Bronchial epithelial cell (primary cell): ENCODE results near the gene SGCD. TPM values are rescaled to one million over a fixed set of nuclear protein-coding genes. Genes with fewer than 3 reads are reported as not detected.

Experiments
- DNase-seq: peaks from one replicate; pipeline ENCODE4 v3.0.0-alpha.2; 2010; ENCODE audit warnings: low read depth
- FAIRE-seq: peaks from 2 replicates; lab custom pipeline; 2011; peaks lifted over from hg19 to GRCh38; lab: Jason Lieb, UNC
- H3K27me3 ChIP-seq: 2 replicates; pipeline ENCODE4 v1.5.1; 2011; ENCODE audit warnings: low read length; ENCODE audit not compliant: control insufficient read depth, insufficient read depth
- H3K36me3 ChIP-seq: 2 replicates; pipeline ENCODE4 v1.5.1; 2011; ENCODE audit warnings: low read length; ENCODE audit not compliant: control insufficient read depth, insufficient read depth
- H3K4me3 ChIP-seq: 2 replicates; pipeline ENCODE4 v1.5.1; 2011; ENCODE audit warnings: mild to moderate bottlenecking, low read depth, low read length, control low read depth
- CTCF ChIP-seq: IDR thresholded peaks from 2 replicates; pipeline ENCODE4 v1.5.1; 2011; ENCODE audit warnings: mild to moderate bottlenecking, moderate library complexity, low read length, control low read depth, inconsistent platforms; ENCODE audit not compliant: insufficient read depth, severe bottlenecking
- total RNA-seq: library from RNA; depleted of rRNA; stranded (reverse); fragments of >200 nt; gene quantifications from 2 replicates; pipeline ENCODE4 v1.2.1, GENCODE V29; 2014

Gene SGCD
- total RNA-seq, 1 donor from 2014 or later = under 0.01 TPM

- Histone ChIP-seq H3K27me3 (no peaks in the 10 kb centered on the region), H3K36me3 (no peaks in the 10 kb centered on the region), H3K4me3 (no peak overlapping the region)
- TF ChIP-seq CTCF = no peak
- DNase-seq = no peak
- FAIRE-seq = no peak
Measured at GRCh38 chr5:156699147-156699546, 372.2 kb downstream of the SGCD start.

- FAIRE-seq (no peak), DNase-seq (no peak)
- no peaks in the 10 kb centered on the region for H3K27me3 ChIP-seq
- TF ChIP-seq CTCF = no peak
- H3K36me3 ChIP-seq = no peaks in the 10 kb centered on the region
- no peak overlapping the region for H3K4me3 ChIP-seq
Measured at GRCh38 chr5:156704139-156704538, 377.2 kb downstream of the SGCD start.

GRCh38 chr5:156706631-156707030 is 379.7 kb downstream of the SGCD start:
- FAIRE-seq (no peak), DNase-seq (no peak)
- Histone ChIP-seq H3K4me3 (no peak overlapping the region), H3K27me3 (no peaks in the 10 kb centered on the region), H3K36me3 (no peaks in the 10 kb centered on the region)
- TF ChIP-seq CTCF = no peak

GRCh38 chr5:156707750-156708149 is 380.8 kb downstream of the SGCD start:
- FAIRE-seq (no peak), DNase-seq (no peak)
- H3K27me3 ChIP-seq = no peaks in the 10 kb centered on the region
- H3K4me3 ChIP-seq = no peak overlapping the region
- H3K36me3 ChIP-seq = no peaks in the 10 kb centered on the region
- no peak for TF ChIP-seq CTCF

- Histone ChIP-seq H3K4me3 (no peak overlapping the region), H3K36me3 (no peaks in the 10 kb centered on the region), H3K27me3 (no peaks in the 10 kb centered on the region)
- DNase-seq (no peak), FAIRE-seq (no peak)
- TF ChIP-seq CTCF = no peak
Measured at GRCh38 chr5:156715287-156715686, 388.3 kb downstream of the SGCD start.

- DNase-seq = no peak
- H3K4me3 ChIP-seq = no peak overlapping the region
- FAIRE-seq = no peak
- H3K36me3 ChIP-seq = no peaks in the 10 kb centered on the region
- H3K27me3 ChIP-seq = no peaks in the 10 kb centered on the region
- TF ChIP-seq CTCF = no peak
Measured at GRCh38 chr5:156716591-156717380, 389.8 kb downstream of the SGCD start.
